ENCODE data around the gene SWI5. TPM values are rescaled to one million over a fixed set of nuclear protein-coding genes. Genes with fewer than 3 reads are reported as not detected.

SWI5 gene
- total RNA-seq, 2 experiments from 2014 or later, result 16.8 to 22.7 TPM

DNA sequence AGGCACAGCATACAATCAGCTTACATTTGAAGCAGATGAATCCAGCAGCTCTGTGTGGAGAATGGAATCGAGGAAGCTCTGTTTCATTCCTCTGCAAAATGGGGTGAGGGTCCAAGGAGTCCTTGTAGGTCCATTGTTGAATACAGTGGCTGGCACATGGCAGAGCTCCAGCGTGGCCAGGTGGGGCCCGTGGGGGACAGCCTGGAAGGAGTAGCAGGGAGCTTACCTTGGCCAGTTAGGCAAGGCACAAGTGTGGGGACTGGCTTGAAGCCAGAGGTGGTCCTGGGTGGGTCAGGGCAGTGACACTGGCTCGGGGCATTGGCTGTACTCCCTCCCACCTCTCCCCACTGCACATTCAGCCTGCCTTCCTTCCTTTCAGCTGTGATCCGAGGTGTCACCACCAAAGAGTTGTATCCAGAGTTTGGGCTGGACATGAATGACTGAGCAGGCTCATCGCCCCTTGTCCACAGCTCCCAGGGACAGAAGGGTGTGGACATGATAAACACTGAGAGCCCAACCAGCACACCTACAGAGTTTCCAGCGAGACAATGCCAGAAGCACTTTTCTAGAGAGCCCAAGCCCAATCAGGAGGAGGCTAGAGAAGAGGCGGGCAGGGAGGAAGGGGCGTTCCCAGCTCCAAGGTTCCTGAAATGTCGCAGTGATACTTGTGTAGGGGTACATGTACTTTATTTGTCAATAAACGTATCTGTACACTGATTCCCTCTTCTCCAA, 12.4 kb downstream of the SWI5 start:
- no peak for DNase-seq (ENCODE audit: low spot score)
- BruUV-seq (replicated peaks), result no TSS peak
- intact Hi-C loops (cut with micrococcal nuclease; ENCODE audit: unreplicated experiment), result no loop called here
- no peak overlapping the region for H3K27ac ChIP-seq (ENCODE audit: low read depth, low read length, poor library complexity, severe bottlenecking)
- POLR2A ChIA-PET, result interaction anchor here (0.5 to 0.6 kb wide), 2 partner anchors 310 to 455 kb away, joined by 5 read pairs; no protein-coding TSS in a partner anchor
- H3K36me3 ChIP-seq (ENCODE audit: insufficient read depth, low read length), result no peaks in the 10 kb centered on the region
- TF ChIP-seq EZH2phosphoT487 (IDR thresholded peaks at IDR 0.05; ENCODE audit: borderline replicate concordance, low read depth, low read length), result no peak
- TF ChIP-seq, protein P1, sequence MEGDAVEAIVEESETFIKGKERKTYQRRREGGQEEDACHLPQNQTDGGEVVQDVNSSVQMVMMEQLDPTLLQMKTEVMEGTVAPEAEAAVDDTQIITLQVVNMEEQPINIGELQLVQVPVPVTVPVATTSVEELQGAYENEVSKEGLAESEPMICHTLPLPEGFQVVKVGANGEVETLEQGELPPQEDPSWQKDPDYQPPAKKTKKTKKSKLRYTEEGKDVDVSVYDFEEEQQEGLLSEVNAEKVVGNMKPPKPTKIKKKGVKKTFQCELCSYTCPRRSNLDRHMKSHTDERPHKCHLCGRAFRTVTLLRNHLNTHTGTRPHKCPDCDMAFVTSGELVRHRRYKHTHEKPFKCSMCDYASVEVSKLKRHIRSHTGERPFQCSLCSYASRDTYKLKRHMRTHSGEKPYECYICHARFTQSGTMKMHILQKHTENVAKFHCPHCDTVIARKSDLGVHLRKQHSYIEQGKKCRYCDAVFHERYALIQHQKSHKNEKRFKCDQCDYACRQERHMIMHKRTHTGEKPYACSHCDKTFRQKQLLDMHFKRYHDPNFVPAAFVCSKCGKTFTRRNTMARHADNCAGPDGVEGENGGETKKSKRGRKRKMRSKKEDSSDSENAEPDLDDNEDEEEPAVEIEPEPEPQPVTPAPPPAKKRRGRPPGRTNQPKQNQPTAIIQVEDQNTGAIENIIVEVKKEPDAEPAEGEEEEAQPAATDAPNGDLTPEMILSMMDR (conservative IDR thresholded peaks at IDR 0.05; ENCODE audit: low read length), result no peak
- H3K4me3 ChIP-seq (ENCODE audit: low read depth, low read length, poor library complexity, severe bottlenecking), result no peak overlapping the region
- no peaks in the 10 kb centered on the region for H3K9me2 ChIP-seq (ENCODE audit: insufficient read depth, low read length)
- CTCF ChIA-PET (ENCODE audit: unreplicated experiment), result no interaction called here
- no peaks in the 10 kb centered on the region for H4K20me1 ChIP-seq (ENCODE audit: insufficient read depth, low read length)
- H3K4me1 ChIP-seq (ENCODE audit: insufficient read depth, low read length, poor library complexity, severe bottlenecking), result peaks cover 21% of the 10 kb centered on the region
- H3K9me3 ChIP-seq (ENCODE audit: low read length), result no peaks in the 10 kb centered on the region
- no peak overlapping the region for H3K4me2 ChIP-seq (ENCODE audit: low read length)
- H3K79me2 ChIP-seq (ENCODE audit: insufficient read depth, low read depth, low read length), result no peaks in the 10 kb centered on the region
- H2AFZ ChIP-seq (ENCODE audit: low read length), result no peak overlapping the region

DNA sequence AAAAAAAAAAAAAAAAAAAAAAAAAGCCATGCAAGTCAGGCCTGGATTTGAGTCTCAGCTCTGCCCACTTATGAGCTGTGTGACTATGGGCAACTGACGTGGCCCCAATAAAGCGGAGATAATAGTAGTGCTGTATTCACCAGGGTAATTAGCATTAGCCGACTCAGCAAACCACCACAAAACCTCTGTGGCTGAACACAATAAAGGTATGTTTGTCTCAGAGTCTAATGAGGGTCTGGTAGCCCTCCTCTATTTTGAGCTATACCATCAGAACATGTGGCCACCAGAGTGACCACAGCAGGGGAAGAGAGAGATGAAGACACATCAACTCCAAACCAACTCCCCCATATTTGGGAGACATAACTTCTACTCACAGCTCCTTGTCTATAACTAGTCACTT, 15.9 kb downstream of the SWI5 start:
- TF ChIP-seq EZH2phosphoT487 (IDR thresholded peaks at IDR 0.05; ENCODE audit: borderline replicate concordance, low read depth, low read length), result no peak
- TF ChIP-seq, protein P1 (conservative IDR thresholded peaks at IDR 0.05; ENCODE audit: low read length), result no peak
- H3K4me3 ChIP-seq (ENCODE audit: low read depth, low read length, poor library complexity, severe bottlenecking), result no peak overlapping the region
- no peaks in the 10 kb centered on the region for H3K36me3 ChIP-seq (ENCODE audit: insufficient read depth, low read length)
- no peaks in the 10 kb centered on the region for H3K9me3 ChIP-seq (ENCODE audit: low read length)
- H3K4me2 ChIP-seq (ENCODE audit: low read length), result no peak overlapping the region
- no peaks in the 10 kb centered on the region for H4K20me1 ChIP-seq (ENCODE audit: insufficient read depth, low read length)
- intact Hi-C loops (cut with micrococcal nuclease; ENCODE audit: unreplicated experiment), result no loop called here
- ChIA-PET POLR2A (interaction anchor here (0.7 kb wide), 2 partner anchors 101 to 317 kb away, joined by 4 read pairs; no protein-coding TSS in a partner anchor), CTCF (ENCODE audit: unreplicated experiment) (interaction anchor here (0.5 kb wide), 1 partner anchor 69 kb away, joined by 11 read pairs; no protein-coding TSS in a partner anchor)
- no TSS peak for BruUV-seq (replicated peaks)
- no peak for DNase-seq (ENCODE audit: low spot score)
- no peak overlapping the region for H2AFZ ChIP-seq (ENCODE audit: low read length)
- H3K27ac ChIP-seq (ENCODE audit: low read depth, low read length, poor library complexity, severe bottlenecking), result no peak overlapping the region
- no peaks in the 10 kb centered on the region for H3K9me2 ChIP-seq (ENCODE audit: insufficient read depth, low read length)
- peaks cover 8% of the 10 kb centered on the region for H3K4me1 ChIP-seq (ENCODE audit: insufficient read depth, low read length, poor library complexity, severe bottlenecking)
- H3K79me2 ChIP-seq (ENCODE audit: insufficient read depth, low read depth, low read length), result no peaks in the 10 kb centered on the region

DNA sequence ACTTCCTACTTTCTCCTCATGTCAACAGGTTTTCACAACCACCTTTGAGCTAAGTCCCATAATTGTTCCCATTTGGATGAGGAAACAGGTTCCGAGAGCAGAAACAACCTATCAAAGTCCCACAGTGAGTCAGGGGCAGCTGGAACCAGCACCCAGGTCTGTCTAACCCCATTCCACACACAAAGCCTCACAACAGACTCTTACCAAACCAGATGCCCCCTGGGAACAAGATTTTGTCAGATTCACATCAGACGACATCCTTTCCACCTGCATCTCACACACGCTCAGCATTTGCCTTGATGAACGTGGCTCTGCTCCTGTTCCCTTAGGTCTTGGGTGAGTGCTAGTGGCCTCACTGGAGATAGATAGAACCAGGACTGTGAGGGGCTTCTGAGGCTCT, 17.0 kb downstream of the SWI5 start:
- DNase-seq (ENCODE audit: low spot score), result peak; percentile 58
- Histone ChIP-seq H3K79me2 (ENCODE audit: insufficient read depth, low read depth, low read length) (no peaks in the 10 kb centered on the region), H4K20me1 (ENCODE audit: insufficient read depth, low read length) (no peaks in the 10 kb centered on the region), H3K9me3 (ENCODE audit: low read length) (no peaks in the 10 kb centered on the region), H2AFZ (ENCODE audit: low read length) (0 out of 2 replicates have a peak overlapping the region, but pooled peaks have one; percentile 51), H3K9me2 (ENCODE audit: insufficient read depth, low read length) (no peaks in the 10 kb centered on the region), H3K36me3 (ENCODE audit: insufficient read depth, low read length) (no peaks in the 10 kb centered on the region), H3K4me2 (ENCODE audit: low read length) (peak overlapping the region; percentile 43), H3K4me1 (ENCODE audit: insufficient read depth, low read length, poor library complexity, severe bottlenecking) (peaks cover 8% of the 10 kb centered on the region), H3K27ac (ENCODE audit: low read depth, low read length, poor library complexity, severe bottlenecking) (no peak overlapping the region), H3K4me3 (ENCODE audit: low read depth, low read length, poor library complexity, severe bottlenecking) (no peak overlapping the region)
- TF ChIP-seq, protein P1 (conservative IDR thresholded peaks at IDR 0.05; ENCODE audit: low read length), result no peak
- no peak for TF ChIP-seq EZH2phosphoT487 (IDR thresholded peaks at IDR 0.05; ENCODE audit: borderline replicate concordance, low read depth, low read length)
- CTCF ChIA-PET (ENCODE audit: unreplicated experiment), result no interaction called here
- POLR2A ChIA-PET, result interaction anchor here (0.6 kb wide), 2 partner anchors 101 to 805 kb away, joined by 3 read pairs; no protein-coding TSS in a partner anchor
- BruUV-seq (replicated peaks), result no TSS peak
- intact Hi-C loops (cut with micrococcal nuclease; ENCODE audit: unreplicated experiment), result no loop called here
